ENCODE data around the gene LCE7A.

The LCE7A gene

GRCh38 chr1:152880907-152881306 is 21.1 kb downstream of the LCE7A start:
- no peaks in the 10 kb centered on the region for H3K36me3 ChIP-seq (ENCODE audit: control insufficient read depth, low read depth, low read length)
- no peak overlapping the region for H3K9ac ChIP-seq (ENCODE audit: low read length)
- H3K27me3 ChIP-seq (ENCODE audit: control insufficient read depth, insufficient read depth, low read length) = no peaks in the 10 kb centered on the region
- no peak overlapping the region for H3K4me3 ChIP-seq (ENCODE audit: low read length)
- H3K27ac ChIP-seq (ENCODE audit: low read length) = no peak overlapping the region
- H3K9me3 ChIP-seq (ENCODE audit: control insufficient read depth, low read depth, low read length) = peaks cover 22% of the 10 kb centered on the region
- no peaks in the 10 kb centered on the region for H3K4me1 ChIP-seq (ENCODE audit: control insufficient read depth, low read depth, low read length)

DNA sequence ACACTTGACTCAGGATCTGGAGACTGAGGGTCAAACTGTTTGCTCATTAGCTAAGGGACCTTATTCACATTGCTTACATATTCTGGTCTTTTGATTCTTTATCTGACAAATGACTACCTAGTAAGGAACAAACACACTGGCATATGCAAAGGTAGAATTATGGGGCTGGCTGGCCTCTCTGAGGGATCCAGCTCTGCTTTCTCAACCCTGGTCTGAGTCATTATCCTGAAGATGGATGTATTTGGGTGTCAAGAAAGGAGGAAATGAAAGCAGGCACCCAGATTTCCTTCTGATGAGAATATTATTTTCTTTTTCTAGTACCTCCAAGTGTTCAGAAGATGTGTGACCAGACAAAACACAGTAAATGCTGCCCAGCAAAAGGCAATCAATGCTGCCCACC is 24.3 kb downstream of the LCE7A start:
- Histone ChIP-seq H3K27me3 (ENCODE audit: control insufficient read depth, insufficient read depth, low read length) (no peaks in the 10 kb centered on the region), H3K36me3 (ENCODE audit: control insufficient read depth, low read depth, low read length) (no peaks in the 10 kb centered on the region), H3K9me3 (ENCODE audit: control insufficient read depth, low read depth, low read length) (peaks cover 37% of the 10 kb centered on the region), H3K27ac (ENCODE audit: low read length) (no peak overlapping the region), H3K9ac (ENCODE audit: low read length) (no peak overlapping the region), H3K4me3 (ENCODE audit: low read length) (no peak overlapping the region), H3K4me1 (ENCODE audit: control insufficient read depth, low read depth, low read length) (no peaks in the 10 kb centered on the region)

DNA sequence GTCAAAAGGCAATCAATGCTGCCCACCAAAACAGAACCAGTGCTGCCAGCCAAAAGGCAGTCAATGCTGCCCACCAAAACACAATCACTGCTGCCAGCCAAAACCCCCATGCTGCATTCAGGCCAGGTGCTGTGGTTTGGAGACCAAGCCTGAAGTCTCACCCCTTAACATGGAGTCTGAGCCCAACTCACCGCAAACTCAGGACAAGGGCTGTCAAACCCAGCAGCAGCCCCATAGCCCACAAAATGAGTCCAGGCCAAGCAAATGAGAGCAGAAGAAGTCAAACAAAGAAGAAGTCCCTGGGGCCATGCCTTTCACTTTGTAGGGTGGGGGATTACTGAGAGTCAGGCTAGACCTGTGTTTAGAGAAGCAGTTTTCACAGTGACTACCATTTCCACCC is 24.7 kb downstream of the LCE7A start:
- no peaks in the 10 kb centered on the region for H3K4me1 ChIP-seq (ENCODE audit: control insufficient read depth, low read depth, low read length)
- no peaks in the 10 kb centered on the region for H3K36me3 ChIP-seq (ENCODE audit: control insufficient read depth, low read depth, low read length)
- no peaks in the 10 kb centered on the region for H3K27me3 ChIP-seq (ENCODE audit: control insufficient read depth, insufficient read depth, low read length)
- H3K4me3 ChIP-seq (ENCODE audit: low read length) = no peak overlapping the region
- no peak overlapping the region for H3K27ac ChIP-seq (ENCODE audit: low read length)
- H3K9me3 ChIP-seq (ENCODE audit: control insufficient read depth, low read depth, low read length) = peaks cover 40% of the 10 kb centered on the region
- H3K9ac ChIP-seq (ENCODE audit: low read length) = no peak overlapping the region

- Histone ChIP-seq H3K27me3 (ENCODE audit: control insufficient read depth, insufficient read depth, low read length) (no peaks in the 10 kb centered on the region), H3K4me3 (ENCODE audit: low read length) (no peak overlapping the region), H3K27ac (ENCODE audit: low read length) (no peak overlapping the region), H3K4me1 (ENCODE audit: control insufficient read depth, low read depth, low read length) (no peaks in the 10 kb centered on the region), H3K36me3 (ENCODE audit: control insufficient read depth, low read depth, low read length) (no peaks in the 10 kb centered on the region), H3K9me3 (ENCODE audit: control insufficient read depth, low read depth, low read length) (peaks cover 42% of the 10 kb centered on the region), H3K9ac (ENCODE audit: low read length) (no peak overlapping the region)
These were observed 25.3 kb downstream of the LCE7A start for GRCh38 chr1:152884966-152885624.

- Histone ChIP-seq H3K9ac (ENCODE audit: low read length) (no peak overlapping the region), H3K4me1 (ENCODE audit: control insufficient read depth, low read depth, low read length) (no peaks in the 10 kb centered on the region), H3K27ac (ENCODE audit: low read length) (no peak overlapping the region), H3K36me3 (ENCODE audit: control insufficient read depth, low read depth, low read length) (no peaks in the 10 kb centered on the region), H3K4me3 (ENCODE audit: low read length) (no peak overlapping the region), H3K9me3 (ENCODE audit: control insufficient read depth, low read depth, low read length) (peaks cover 43% of the 10 kb centered on the region), H3K27me3 (ENCODE audit: control insufficient read depth, insufficient read depth, low read length) (no peaks in the 10 kb centered on the region)
These were observed 26.3 kb downstream of the LCE7A start for GRCh38 chr1:152886085-152886484.

GRCh38 chr1:152886758-152887409 is 27.1 kb downstream of the LCE7A start:
- H3K27me3 ChIP-seq (ENCODE audit: control insufficient read depth, insufficient read depth, low read length) = no peaks in the 10 kb centered on the region
- H3K4me1 ChIP-seq (ENCODE audit: control insufficient read depth, low read depth, low read length) = no peaks in the 10 kb centered on the region
- peaks cover 49% of the 10 kb centered on the region for H3K9me3 ChIP-seq (ENCODE audit: control insufficient read depth, low read depth, low read length)
- no peak overlapping the region for H3K27ac ChIP-seq (ENCODE audit: low read length)
- H3K9ac ChIP-seq (ENCODE audit: low read length) = no peak overlapping the region
- no peaks in the 10 kb centered on the region for H3K36me3 ChIP-seq (ENCODE audit: control insufficient read depth, low read depth, low read length)
- H3K4me3 ChIP-seq (ENCODE audit: low read length) = no peak overlapping the region

DNA sequence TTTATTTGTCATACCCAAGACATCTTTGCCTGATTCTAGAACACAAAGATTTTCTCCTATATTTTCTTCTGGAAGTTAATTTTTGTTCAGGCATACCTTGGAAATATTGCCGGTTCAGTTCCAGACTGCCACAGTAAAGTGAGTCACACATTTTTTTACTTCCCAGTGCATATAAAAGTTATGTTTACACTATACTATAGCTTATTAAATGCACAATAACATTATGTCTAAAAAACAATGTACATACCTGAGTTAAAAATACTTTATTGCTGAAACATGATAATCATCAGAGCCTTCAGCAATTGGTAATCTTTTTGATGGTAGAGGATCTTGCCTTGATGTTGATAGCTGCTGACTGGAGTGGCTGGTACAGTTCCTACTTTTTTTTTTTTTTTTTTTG is 28.3 kb downstream of the LCE7A start:
- Histone ChIP-seq H3K9ac (ENCODE audit: low read length) (no peak overlapping the region), H3K27ac (ENCODE audit: low read length) (no peak overlapping the region), H3K27me3 (ENCODE audit: control insufficient read depth, insufficient read depth, low read length) (no peaks in the 10 kb centered on the region), H3K4me3 (ENCODE audit: low read length) (no peak overlapping the region), H3K4me1 (ENCODE audit: control insufficient read depth, low read depth, low read length) (no peaks in the 10 kb centered on the region), H3K36me3 (ENCODE audit: control insufficient read depth, low read depth, low read length) (no peaks in the 10 kb centered on the region), H3K9me3 (ENCODE audit: control insufficient read depth, low read depth, low read length) (peaks cover 61% of the 10 kb centered on the region)

DNA sequence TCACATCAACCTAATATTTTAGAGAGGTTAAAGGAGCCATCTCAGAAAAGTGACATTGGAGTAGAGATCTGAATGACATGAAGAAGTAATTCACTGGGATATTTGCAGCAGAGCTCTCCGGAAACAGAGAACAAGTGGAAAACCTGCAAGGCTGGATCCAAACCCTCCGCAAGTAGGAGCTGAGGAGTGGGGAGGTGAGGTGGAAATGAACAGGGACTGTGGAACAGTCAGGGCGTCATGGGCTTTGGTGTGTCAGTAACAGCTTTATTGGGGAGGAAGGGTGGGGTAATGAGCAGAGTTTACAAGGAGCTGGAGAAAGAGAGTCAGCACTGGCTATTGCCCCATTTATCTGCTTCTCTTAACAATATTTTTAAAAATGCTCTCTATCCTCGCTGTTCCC is 39.2 kb downstream of the LCE7A start:
- Histone ChIP-seq H3K27ac (ENCODE audit: low read length) (no peak overlapping the region), H3K9ac (ENCODE audit: low read length) (no peak overlapping the region), H3K36me3 (ENCODE audit: control insufficient read depth, low read depth, low read length) (no peaks in the 10 kb centered on the region), H3K27me3 (ENCODE audit: control insufficient read depth, insufficient read depth, low read length) (no peaks in the 10 kb centered on the region), H3K4me3 (ENCODE audit: low read length) (no peak overlapping the region), H3K9me3 (ENCODE audit: control insufficient read depth, low read depth, low read length) (peaks cover 31% of the 10 kb centered on the region), H3K4me1 (ENCODE audit: control insufficient read depth, low read depth, low read length) (no peaks in the 10 kb centered on the region)

DNA sequence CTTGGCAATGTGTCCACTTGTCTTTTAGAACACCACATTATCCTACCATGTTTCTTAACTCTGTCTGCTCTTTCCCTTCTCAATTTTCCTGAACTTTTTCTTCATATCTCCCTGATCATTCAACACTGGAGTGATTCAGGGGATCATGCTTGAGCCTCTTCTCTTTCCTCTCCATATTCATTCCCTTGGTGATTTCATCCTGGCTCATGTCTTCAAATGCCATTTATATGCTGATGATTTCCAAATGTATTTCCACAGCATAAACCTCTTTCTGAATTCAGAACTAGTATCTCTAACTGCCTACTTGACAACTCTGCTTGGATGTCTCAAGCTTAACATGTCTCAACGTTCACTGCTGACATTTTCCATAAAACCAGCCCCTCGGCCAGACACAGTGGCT is 40.1 kb downstream of the LCE7A start:
- H3K4me1 ChIP-seq (ENCODE audit: control insufficient read depth, low read depth, low read length) = no peaks in the 10 kb centered on the region
- H3K27me3 ChIP-seq (ENCODE audit: control insufficient read depth, insufficient read depth, low read length) = no peaks in the 10 kb centered on the region
- no peak overlapping the region for H3K27ac ChIP-seq (ENCODE audit: low read length)
- no peaks in the 10 kb centered on the region for H3K36me3 ChIP-seq (ENCODE audit: control insufficient read depth, low read depth, low read length)
- no peak overlapping the region for H3K9ac ChIP-seq (ENCODE audit: low read length)
- H3K9me3 ChIP-seq (ENCODE audit: control insufficient read depth, low read depth, low read length) = peaks cover 27% of the 10 kb centered on the region
- H3K4me3 ChIP-seq (ENCODE audit: low read length) = no peak overlapping the region

DNA sequence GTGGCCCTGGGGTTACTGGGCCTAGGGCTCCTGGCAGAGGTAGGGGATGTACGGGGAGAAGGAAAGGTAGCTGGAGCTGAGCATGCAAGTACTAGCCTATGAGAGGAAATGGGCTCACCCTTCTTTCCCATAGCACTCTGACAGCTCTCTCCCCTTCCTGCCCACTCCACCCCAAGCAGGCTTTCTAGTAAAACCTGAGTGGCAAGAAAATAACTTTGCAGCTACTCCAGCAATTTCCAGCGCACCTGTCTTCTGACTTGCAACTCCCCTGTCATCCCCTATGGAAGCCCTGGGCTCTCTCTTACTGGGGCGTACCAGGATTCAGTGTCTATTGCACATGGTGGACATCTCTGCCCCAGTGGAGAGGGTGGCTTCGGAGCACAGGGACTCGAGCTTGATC is 41.8 kb downstream of the LCE7A start:
- Histone ChIP-seq H3K36me3 (ENCODE audit: control insufficient read depth, low read depth, low read length) (no peaks in the 10 kb centered on the region), H3K9ac (ENCODE audit: low read length) (no peak overlapping the region), H3K27ac (ENCODE audit: low read length) (no peak overlapping the region), H3K27me3 (ENCODE audit: control insufficient read depth, insufficient read depth, low read length) (no peaks in the 10 kb centered on the region), H3K9me3 (ENCODE audit: control insufficient read depth, low read depth, low read length) (peaks cover 33% of the 10 kb centered on the region), H3K4me1 (ENCODE audit: control insufficient read depth, low read depth, low read length) (no peaks in the 10 kb centered on the region), H3K4me3 (ENCODE audit: low read length) (no peak overlapping the region)

- H3K27me3 ChIP-seq (ENCODE audit: control insufficient read depth, insufficient read depth, low read length) = no peaks in the 10 kb centered on the region
- H3K4me3 ChIP-seq (ENCODE audit: low read length) = no peak overlapping the region
- H3K27ac ChIP-seq (ENCODE audit: low read length) = no peak overlapping the region
- H3K36me3 ChIP-seq (ENCODE audit: control insufficient read depth, low read depth, low read length) = no peaks in the 10 kb centered on the region
- peaks cover 39% of the 10 kb centered on the region for H3K9me3 ChIP-seq (ENCODE audit: control insufficient read depth, low read depth, low read length)
- no peak overlapping the region for H3K9ac ChIP-seq (ENCODE audit: low read length)
- H3K4me1 ChIP-seq (ENCODE audit: control insufficient read depth, low read depth, low read length) = no peaks in the 10 kb centered on the region
These were observed 42.8 kb downstream of the LCE7A start for GRCh38 chr1:152902636-152903035.
